Daoy (cell line): ENCODE data around the gene WBP1L. TPM values are rescaled to one million over a fixed set of nuclear protein-coding genes. Genes with fewer than 3 reads are reported as not detected.

Source experiments
- DNase-seq: peaks from one replicate; pipeline ENCODE4 v3.0.0-alpha.2; 2015; ENCODE audit warnings: low read depth
- total RNA-seq: library from RNA; depleted of rRNA; stranded (reverse); fragments of >200 nt; shearing (Covaris generic); gene quantifications from 2 replicates; pipeline ENCODE4 v1.2.3, GENCODE V29; 2014

WBP1L gene
- total RNA-seq, 1 experiment from 2014 or later, result 10.9 TPM

DNA sequence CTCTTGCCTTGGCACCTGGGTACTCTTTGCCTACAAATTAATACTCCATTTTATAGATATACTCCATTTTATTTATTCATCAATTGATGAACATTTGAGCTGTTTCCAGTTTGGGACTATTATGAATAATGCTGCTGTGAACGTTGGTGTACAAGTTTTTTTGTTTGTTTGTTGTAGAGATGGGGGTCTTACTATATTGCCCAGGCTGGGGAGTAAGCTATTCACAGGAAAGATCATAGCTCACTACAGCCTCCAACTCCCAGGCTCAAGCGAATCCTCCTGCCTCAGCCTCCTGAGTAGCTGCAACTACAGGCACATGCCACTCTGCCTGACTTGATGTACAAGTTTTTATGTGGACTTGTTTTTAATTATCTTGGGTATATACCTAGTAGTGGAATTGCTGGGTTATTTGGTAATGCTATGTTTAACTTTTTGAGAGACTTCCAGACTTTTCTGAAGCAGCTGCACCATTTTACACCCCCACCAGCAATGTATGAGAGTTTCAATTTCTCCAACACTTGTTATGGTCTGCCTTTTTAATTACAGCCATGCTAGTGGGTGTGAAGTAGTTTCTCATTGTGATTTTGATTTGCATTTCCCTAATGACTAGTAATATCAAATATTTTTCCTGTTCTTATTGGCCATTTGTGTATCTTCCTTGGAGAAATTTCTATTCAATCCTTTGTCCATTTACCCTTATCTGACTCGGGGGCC is 15.9 kb downstream of the WBP1L start:
- no peak for DNase-seq

DNA sequence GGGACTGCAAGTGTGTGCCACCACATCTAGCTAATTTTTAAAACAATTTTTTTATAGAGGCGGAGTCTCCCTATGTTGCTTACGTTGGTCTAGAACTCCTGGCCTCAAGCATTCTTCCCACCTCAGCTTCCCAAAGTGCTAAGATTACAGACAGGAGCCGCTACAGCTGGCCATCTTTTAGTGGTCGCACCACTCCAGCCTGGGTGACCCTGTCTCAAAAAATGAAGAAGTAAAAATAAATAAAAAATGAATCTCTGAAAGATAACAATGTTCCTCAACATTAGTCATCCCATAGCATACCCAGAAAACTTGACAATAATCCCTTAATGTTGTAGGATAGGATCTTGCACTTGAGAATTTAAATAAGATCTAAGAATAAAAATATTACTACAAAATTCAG is 18.2 kb downstream of the WBP1L start:
- no peak for DNase-seq

DNA sequence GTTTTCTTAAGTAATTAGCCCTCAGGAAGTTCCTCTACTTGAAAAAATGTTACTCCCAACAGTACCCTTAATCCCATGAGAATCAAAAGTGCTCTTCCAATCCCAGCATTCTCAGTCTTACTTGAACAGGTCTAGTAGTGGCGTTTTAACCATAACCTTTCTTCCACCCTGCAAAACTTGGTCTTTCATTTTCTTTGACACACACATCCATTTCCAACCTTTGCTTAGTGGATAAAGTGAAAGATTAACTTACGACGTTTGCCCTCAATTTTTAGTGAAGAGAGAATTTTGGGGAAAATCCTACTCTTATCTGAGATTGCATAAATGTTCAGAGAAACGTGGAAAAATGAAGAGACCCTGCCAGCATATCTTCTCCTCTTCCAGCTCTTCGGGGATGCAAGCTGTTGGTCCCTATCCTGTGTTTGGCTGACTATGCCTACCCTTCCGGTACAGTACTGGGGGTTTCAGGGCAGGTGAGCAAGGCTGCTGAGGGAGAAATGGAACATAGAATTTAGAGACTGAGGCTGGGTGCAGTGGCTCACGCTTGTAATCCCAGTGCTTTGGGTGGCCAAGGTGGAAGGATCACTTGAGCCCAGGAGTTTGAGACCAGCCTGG is 18.8 kb downstream of the WBP1L start:
- no peak for DNase-seq

DNA sequence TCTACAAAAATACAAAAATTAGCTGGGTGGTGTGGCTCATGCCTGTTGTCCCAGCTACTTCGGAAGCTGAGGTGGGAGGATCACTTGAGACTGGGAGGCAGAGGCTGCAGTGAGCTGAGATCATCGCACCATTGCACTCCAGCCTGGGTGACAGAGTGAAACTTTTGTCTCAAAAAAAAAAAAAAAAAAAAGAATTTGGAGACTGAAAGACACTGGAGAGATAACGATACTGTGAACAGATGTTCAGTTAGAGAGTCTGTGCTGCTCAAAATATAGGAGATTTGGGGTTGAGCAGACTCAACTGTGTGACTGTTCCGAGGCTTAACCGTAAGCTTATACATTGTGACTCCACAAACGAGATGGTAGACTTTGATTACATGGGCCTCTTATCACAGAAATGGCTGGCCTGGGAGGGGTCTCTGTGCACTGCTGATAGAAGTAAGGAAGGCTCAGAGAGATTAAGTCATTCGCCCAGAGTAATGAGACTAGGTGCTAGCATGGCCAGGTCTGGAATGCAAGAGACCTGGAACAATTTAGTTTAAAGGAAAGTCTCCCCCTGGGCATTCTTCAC is 19.4 kb downstream of the WBP1L start:
- DNase-seq, result no peak

DNA sequence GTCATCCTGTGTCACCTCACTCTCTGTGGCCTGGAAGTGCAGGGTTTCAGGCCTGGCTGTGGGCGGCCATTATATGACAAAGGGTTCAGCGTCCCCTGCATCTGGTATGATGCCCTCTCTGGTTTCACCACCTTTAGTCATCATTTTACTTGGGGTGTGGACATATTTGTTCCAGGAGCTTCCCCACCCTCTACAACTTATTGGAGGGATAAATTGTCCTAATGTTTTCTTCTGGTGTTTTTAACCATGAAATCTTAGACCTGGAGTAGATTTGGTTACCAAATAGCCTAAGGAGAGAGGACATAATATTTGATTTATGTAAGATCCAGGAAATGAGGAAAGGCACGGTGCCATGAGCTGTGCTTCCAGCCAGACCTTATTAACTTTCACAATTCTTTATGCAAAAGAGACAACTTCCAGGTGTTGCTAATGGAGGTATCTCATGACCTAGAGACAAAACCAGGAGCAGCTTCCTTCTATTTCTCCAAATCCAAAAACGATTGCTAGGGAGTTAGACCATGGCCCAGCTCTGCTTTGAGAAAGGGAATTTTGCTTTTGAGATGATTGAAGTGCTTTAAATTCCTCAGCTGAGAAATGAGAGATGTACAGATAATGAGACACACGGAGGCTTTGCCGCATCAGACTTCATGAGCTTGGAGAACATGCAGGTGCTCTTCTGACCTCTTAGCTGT is 20.9 kb downstream of the WBP1L start:
- no peak for DNase-seq

DNA sequence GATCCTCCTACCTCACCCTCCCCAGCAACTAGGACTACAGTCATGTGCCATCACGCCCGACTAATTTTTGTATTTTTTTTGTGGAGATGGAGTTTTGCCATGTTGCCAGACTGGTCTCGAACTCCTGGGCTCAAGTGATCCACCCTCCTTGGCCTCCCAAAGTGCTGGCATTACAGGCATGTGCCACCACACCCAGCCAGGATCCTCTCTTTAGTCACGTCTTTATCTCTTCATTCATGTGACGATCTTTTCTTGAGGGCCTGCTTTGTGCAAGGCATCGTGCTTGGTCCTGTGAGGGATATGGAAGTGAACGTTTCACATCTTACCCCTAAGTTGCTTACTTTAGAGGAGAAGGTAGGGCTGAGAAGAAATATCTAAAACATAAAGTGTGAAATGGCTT is 21.6 kb downstream of the WBP1L start:
- DNase-seq, result no peak

DNA sequence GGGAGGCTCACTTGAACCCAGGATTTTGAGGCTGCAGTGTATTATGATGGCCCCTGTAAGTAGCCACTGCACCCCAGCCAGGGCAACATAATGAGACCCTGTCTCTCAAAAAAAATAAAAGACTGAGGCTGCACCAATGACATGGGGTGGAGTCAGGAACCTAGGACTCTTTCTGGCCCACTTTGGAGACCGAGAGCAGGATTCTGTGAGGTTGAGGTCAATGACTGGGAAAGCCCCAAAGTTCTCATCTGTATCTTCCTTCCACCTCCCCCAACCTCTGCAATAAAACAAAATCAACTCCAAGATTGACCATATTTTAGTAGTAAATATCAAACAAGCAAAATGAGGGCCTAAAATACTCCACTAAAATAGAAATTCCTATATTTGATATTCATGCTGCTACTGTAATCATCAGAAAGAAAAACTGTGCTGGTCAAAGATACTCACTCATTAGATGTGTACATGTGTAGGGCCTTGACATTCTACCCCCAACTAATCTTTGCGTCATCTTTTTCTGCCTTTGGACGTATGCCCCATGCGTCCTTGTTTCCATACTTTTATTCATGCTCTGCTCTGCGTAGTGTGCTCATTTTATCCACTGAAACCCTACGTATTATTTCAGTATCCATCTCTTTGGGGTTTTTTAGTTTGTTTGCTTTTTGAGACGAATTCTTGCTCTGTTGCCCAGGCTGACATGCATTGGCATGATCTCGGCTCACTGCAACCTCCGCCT is 23.8 kb downstream of the WBP1L start:
- DNase-seq, result no peak

DNA sequence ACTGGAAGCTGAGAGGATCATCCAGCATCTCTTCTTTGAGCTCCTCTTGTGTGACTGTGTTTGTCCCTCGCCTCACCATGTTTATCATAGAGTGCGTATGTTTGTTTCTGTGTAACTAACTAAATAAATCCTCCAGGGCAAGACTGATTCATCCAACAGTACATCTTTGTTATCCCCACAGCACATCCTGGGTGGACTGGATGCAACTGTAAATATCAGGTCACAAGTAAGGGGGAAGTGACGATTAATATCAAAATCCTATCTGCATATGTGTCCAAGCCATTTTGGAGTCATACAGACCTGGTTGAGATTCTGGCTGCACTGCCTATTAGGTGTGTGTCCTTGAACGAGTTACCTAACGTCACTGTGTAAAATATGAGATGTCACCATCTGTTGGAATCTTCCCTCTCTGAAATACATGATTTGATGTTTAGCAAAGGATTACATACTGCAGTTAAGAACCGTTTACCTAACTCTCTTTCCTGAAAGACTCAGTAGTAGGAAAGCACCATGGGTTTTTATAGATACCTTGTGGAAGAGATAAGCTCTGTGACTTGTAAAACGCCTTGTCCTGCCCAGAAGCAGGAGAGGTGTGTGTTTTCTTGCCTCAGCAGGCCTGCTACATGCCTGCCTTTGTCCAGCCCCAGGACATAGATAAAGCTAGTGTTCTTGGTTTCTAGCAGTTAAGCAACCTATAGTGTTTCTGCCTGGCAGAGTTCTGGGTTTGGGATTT is 25.8 kb downstream of the WBP1L start:
- no peak for DNase-seq

DNA sequence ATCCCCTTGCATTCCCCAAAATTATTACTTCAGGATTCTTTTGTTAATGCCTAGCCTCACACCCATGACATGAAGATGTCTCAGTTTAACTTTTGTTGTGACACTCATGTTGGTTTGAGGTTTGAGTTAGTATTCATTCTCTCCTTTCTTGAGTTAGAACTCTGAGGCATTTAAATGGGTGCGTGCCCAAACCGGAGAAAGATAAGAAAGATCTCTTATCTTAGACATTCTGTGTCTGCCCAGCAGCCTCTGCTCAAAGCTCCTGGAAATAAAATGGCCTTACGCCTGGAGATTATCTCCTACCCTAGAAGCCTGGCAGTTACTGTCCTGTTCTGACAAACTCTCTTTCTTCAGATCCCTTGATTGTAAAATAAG is 26.3 kb downstream of the WBP1L start:
- DNase-seq, result no peak

DNA sequence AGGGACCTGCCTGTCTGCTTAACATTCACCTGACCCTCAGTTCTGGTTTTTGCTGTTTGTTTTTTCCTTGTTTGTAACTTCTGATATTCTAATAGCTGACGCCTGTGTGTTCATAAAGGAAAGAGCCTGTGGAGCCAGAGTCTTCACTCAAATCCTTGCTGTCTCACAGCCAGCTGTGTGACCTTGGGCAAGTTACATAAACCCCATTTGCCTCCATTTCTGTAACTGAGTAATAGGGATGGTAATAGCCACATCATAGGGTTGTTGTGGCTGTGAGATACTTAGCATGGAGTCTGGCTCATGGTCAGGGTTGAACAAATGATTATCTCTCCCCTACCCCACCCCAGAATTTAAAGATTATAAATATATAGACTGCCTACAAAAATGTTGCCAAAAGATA is 27.0 kb downstream of the WBP1L start:
- DNase-seq, result no peak

DNA sequence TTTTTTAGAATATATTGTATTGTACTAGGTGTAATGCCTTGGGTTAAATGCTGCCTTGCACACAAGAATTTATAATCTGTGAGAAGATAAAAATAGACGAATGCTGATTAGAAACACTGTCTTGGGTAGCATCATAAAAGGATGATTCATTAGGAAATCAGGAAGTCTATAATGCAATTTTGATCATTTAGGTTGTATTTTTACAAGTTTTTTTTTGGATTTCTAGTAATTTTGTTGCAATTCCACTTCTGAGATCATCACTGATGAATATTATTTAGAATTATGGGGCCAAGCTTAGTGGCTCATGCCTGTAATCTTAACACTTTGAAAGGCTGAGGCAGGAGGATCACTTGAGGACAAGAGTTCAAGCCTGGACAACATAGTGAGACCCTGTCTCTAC is 29.6 kb downstream of the WBP1L start:
- no peak for DNase-seq

DNA sequence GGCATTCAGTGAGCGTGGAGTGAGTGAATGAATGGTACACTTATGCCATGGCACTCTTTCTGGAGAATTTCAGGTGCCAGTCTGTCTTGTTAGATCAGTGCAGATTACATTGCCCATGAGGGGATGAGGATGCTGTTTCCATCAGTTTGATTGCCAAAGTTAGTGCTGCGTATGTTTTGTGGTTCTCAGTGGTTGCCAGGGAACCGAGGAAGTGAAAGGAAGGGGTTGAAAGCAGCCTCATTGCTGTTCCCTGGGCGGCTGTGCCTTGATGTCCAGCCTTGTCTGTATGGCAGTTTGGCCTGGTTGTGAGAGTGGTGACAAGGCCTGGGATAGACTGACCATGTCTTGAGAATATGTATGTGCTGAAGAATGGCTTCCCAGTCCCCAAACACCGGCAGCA is 30.2 kb downstream of the WBP1L start:
- DNase-seq, result no peak

DNA sequence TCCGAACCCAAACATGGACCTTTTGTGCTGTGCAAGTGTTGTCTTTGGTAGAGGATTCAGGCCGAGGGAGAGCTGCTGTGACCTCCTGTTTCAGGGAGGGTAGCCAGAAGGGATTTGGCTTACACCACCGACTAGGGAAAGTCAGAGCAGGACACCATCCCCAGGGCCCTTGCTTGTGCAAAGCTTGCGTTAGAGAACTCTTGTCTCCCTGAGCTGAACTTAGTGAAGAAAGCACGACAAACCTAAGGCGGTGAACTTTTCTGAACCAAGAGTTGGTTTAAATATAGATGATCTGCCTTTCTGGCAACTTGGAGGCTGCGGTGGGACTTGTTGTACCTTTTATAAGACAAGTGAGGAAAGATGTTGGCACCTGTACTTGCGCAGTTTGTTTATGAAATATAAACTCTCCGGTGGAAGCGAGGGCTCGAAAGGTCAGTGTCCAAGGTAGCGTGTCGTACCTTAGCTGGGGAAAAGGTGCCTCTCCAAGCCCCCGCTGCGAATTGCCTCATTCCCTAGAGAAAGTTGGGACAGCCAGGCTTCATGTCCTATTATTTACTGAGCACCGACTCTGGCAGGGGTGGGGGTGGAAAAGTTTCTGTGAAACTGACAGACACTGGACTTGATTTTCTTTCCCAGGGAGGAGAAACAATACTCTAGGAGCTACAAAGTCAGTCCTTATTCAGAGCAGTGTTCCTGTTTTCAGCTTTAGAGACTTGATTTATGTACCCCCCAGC is 31.6 kb downstream of the WBP1L start:
- no peak for DNase-seq

DNA sequence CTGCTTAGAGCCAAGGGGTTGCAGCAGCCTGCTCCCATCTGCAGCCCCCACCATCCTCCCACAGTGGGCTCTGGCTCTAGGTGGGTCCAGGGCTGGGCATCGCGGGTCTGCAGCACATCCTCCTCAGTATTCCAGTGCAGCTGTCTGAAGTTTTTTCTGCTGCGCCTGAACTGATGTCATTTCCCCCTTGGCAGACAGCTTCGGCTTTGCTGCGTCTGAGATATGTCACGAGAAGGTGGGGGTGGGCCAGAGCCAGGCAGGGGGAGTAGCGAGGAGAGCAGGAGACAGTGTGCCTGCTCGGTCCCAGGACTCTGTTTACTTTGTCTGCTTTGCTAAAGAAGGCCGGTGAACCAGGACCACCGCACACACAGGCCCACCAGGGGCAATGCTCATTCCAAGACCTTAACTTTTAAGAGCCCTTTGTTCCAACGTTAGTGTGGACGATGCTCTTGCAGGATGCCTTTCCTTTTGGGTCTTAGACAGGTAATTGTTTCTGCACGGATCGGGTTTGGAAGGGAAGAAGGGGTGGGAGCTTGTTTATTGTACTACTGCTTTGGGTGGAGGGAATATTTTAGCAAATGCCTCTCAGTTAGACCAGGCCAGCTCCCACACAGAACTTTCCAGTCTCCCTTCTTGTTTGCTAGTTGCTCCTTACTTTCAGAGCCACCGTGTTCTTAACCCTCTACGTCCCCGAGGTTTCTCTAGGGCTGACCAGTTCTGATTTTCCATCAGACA is 32.4 kb downstream of the WBP1L start:
- DNase-seq, result peak; percentile 72

DNA sequence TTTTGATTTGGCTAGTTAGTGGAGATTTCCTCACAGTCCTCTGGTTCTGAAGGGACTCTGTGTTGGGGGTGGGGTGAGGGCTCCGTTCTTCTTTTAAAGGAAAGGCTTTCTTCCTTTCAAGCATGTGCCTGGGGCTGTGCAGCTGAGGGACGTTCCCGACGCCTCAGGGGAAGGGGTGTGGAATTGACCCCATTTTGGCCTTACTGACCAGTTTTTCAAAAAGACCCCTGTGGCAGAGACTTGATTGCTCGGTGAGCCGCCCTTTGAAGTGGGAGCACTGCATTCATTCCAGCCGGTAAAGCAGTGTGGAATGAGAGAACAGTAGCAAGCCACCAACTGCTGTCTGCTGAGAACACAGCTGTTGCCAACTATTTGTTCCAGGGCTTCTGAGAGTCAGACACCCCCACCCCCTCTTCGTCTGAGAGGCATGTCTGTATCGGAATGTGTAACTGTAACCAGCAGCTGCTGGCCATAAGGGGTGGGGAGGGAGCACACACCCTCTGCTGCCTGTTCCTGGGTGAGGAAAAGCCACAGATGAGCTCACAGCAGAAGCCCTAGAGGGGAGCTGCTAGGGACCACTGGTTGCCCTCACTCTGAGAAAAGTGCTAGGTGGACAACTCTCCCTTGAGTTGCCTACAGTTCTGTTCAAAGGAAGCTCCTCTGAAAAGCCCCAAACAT is 33.2 kb downstream of the WBP1L start:
- peak; percentile 85 for DNase-seq

DNA sequence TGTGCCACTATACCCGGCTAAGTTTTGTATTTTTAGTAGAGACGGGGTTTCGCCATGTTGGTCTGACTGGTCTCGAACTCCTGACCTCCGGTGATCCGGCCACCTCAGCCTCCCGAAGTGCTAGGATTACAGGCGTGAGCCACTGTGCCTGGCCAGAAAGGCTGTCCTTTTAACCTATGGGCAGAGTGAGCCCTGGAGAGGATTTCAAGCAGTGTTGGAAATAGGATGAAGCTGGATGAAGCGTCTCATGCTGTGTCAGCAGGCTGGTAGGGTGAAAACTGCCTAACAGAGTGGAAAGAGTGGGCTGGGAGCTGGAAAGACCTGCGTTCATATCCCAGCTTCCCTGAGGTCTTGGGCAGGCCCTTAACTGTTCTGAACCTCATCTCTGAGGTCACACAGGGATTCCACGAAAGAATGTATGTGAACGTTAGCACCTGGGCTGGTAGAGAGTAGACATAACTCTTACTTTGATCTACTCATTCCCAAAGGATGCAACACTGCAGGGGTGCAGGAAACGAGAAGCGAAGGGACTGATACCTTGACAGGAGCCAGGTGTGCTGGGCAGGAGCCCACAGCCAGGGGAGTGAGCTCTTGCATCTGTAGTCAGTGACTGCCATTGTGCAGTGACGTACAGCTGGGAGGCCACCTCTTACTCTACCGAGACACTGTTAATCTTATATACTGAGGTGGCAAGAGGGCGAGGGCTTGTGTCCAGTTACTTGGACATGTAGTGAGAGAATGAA is 34.1 kb downstream of the WBP1L start:
- DNase-seq, result no peak

DNA sequence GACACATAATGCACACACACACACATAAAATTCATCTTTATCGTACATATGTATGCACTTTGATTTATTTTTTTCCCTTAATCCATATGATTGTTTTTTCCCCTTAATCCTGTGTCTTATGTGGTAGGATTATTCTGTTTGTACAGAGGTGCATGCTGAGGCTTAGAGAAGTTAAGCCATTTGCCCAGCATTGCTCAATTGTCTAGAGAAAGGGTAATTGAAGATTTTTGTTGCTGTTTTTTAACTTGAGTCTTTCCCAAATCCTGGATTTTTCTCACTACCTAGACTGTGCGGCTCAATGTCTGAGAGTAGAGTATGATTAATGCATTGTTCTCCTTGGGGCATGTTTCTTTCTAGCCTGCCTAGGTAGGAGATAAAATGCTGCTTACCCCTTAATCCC is 35.0 kb downstream of the WBP1L start:
- no peak for DNase-seq

DNA sequence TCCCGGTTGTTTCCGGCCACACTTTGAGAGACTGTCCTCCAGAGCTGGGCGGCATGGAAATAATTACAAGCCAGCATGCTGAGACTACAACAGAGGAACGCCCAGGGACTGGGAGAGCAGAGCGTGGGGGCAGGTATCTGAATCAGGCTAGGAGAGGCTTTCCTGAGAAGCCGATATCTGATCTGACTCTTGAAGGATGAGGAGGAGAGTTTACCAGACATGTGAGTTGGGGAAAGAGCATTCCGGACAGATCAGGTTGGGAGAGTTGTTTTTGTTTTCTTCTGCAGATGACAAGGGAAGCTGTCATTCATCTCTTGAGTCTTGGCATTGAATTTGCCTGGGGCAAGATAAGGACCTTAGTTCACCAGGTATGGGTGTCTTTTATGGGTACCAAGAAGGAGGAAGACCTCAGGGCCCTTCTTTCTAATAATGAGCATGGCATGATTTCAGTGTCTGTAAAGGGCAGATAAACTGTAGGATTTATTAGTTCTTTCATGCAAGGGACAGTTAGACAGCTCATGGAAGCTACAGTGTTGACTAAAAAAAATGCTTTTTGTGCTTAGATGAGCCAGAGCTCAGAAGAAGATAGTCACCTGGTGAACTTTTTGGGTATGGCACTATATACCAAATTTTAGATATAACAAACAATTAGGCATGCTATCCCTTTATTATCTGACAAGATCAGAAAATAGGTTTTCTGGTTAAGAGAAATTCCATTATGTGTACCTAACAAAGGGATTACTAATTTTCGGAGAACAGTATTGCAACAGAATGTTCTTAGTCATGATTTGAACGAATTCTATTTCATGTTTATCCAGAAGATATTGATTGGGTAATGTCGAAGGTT is 36.2 kb downstream of the WBP1L start:
- DNase-seq, result no peak
